DOHH2 (cell line): Measurements from ENCODE around the gene MED19.
"Not testable (repeated sequence)": the region's sequence is repeated elsewhere in the genome, so short reads cannot be mapped to it uniquely, and the experiment has no call there.

Experiments
- CTCF ChIP-seq: fragments of 200-600 bp; sonication (generic); IDR thresholded peaks from one replicate; pipeline ENCODE4 v1.5.1; 2014; ENCODE audit warnings: antibody characterized with exemption, mild to moderate bottlenecking, low read depth, low read length; ENCODE audit not compliant: poor library complexity, severe bottlenecking
- EZH2phosphoT487 ChIP-seq: fragments of 200-600 bp; sonication (generic); IDR thresholded peaks from 2 replicates; pipeline ENCODE4 v1.6.1; 2017; ENCODE audit warnings: borderline replicate concordance, mild to moderate bottlenecking, antibody characterized with exemption, low read length, moderate library complexity, mixed read lengths

- TF ChIP-seq CTCF, EZH2phosphoT487: not testable (repeated sequence)
Observed at GRCh38 chr11:57716726-57717125, 4.7 kb upstream of the MED19 start.
